OCI-LY3 (cell line): ENCODE measurements around the gene HIPK1.

Source experiments
- CTCF ChIP-seq: fragments of 200-600, 300-600 bp; sonication (generic); IDR thresholded peaks from 2 replicates; pipeline ENCODE4 v1.5.1; 2014; ENCODE audit warnings: antibody characterized with exemption, low read length, low read depth
- EZH2phosphoT487 ChIP-seq: fragments of 200-600 bp; shearing (Covaris generic); IDR thresholded peaks from 2 replicates; pipeline ENCODE4 v1.6.1; 2018; ENCODE audit warnings: antibody characterized with exemption, mixed run types, low read depth

GRCh38 chr1:113983826-113984225 is 54.7 kb downstream of the HIPK1 start:
- TF ChIP-seq CTCF (no peak), EZH2phosphoT487 (no peak)
